Astrocyte (in vitro differentiated cells and primary cell): ENCODE measurements around the gene KIAA1217.

ENCODE experiments used
- CTCF ChIP-seq: IDR thresholded peaks from 2 replicates; pipeline ENCODE4 v1.5.1; 2011; ENCODE audit warnings: low read depth, mild to moderate bottlenecking, inconsistent platforms, low read length, moderate library complexity; ENCODE audit not compliant: insufficient read depth
- EZH2 ChIP-seq: IDR thresholded peaks from 2 replicates; pipeline ENCODE4 v1.6.1; 2012; ENCODE audit warnings: mild to moderate bottlenecking, low read length, inconsistent platforms; ENCODE audit not compliant: insufficient read depth

GRCh38 chr10:24168258-24169170 is 40.4 kb upstream of the KIAA1217 start:
- TF ChIP-seq CTCF (no peak), EZH2 (no peak)
